Breast epithelium (tissue), 4 donors: ENCODE data around the gene TUBA1C. TPM values are rescaled to one million over a fixed set of nuclear protein-coding genes. Genes with fewer than 3 reads are reported as not detected.
A peak's percentile ranks its signal among the peaks of the same experiment; 100 is the strongest.
"Not testable (repeated sequence)": the region's sequence is repeated elsewhere in the genome, so short reads cannot be mapped to it uniquely, and the experiment has no call there.

Source experiments
- DNase-seq, 2 donors: peaks; one replicate each; pipeline ENCODE4 v3.0.0-alpha.2; 2019; ENCODE audit warnings: low spot score in 2 of 2
- H3K27ac ChIP-seq, 2 donors: fragments of 200-600 bp; sonication (generic) in 1 of 2; one replicate each; pipeline ENCODE4 v1.5.1; 2016 to 2019; ENCODE audit warnings: mild to moderate bottlenecking in 1 of 2
- H3K27me3 ChIP-seq, 2 donors: fragments of 200-600 bp; sonication (generic) in 1 of 2; one replicate each; pipeline versions ENCODE4 v1.5.1 to v1.6.0; 2017 to 2019; ENCODE audit warnings: control low read depth in 1 of 2, mild to moderate bottlenecking in 1 of 2
- H3K36me3 ChIP-seq: fragments of 200-600 bp; one replicate; pipeline ENCODE4 v1.5.1; 2019
- H3K4me1 ChIP-seq, 2 donors: fragments of 200-600 bp; sonication (generic); one replicate each; pipeline ENCODE4 v1.5.1; 2016 to 2019; ENCODE audit warnings: control low read depth in 1 of 2
- H3K4me3 ChIP-seq, 3 donors: fragments of 200-600 bp; sonication (generic); 1 replicate in 2 of 3; 2 replicates in 1 of 3; pipeline ENCODE4 v1.5.1; 2016 to 2019; ENCODE audit warnings: mild to moderate bottlenecking in 3 of 3, moderate library complexity in 2 of 3
- H3K9me3 ChIP-seq, 2 donors: fragments of 200-600 bp; sonication (generic) in 1 of 2; one replicate each; pipeline ENCODE4 v1.5.1; 2016 to 2019; ENCODE audit warnings: control low read depth in 1 of 2
- POLR2A ChIP-seq: fragments of 450-650 bp; IDR thresholded peaks from one replicate; pipeline ENCODE4 v1.6.1; 2016; ENCODE audit warnings: antibody characterized with exemption, mild to moderate bottlenecking, moderate library complexity
- POLR2AphosphoS5 ChIP-seq, 3 donors: sonication (generic); formaldehyde crosslinking; IDR thresholded peaks; one replicate each; pipeline ENCODE4 v1.6.1; 2017; ENCODE audit warnings: antibody characterized with exemption in 3 of 3
- intact Hi-C: fragments of 100-400 bp; cut with DNase I; formaldehyde crosslinking; loops from one replicate; pipeline ENCODE4 v1.15.1; 2023; ENCODE audit warnings: low total_unique reads
- total RNA-seq, 3 donors: library from RNA; depleted of rRNA; stranded (reverse); fragments of >200 nt; gene quantifications; one replicate each; pipeline ENCODE4 v1.1.0, GENCODE V29; 2016
- TF ChIP-seq, protein P1 (sequence below), 3 donors: fragments of 450-650 bp; IDR thresholded peaks; one replicate each; pipeline ENCODE4 v1.5.1; 2016 to 2017; ENCODE audit warnings: antibody characterized with exemption in 3 of 3, mild to moderate bottlenecking in 3 of 3, moderate library complexity in 3 of 3

The TUBA1C gene
- total RNA-seq, 3 donors from 2014 or later = 91.9 to 123 (median 97.3) TPM

GRCh38 chr12:49243631-49244030 is 21.3 kb upstream of the TUBA1C start:
- Histone ChIP-seq H3K9me3 (no peaks in the 10 kb centered on the region), H3K27me3 (no peaks in the 10 kb centered on the region), H3K4me1 (no peaks in the 10 kb centered on the region), H3K27ac (peak overlapping the region in 1 of 2 donors; percentile 40), H3K4me3 (no peak overlapping the region), H3K36me3 (no peaks in the 10 kb centered on the region)
- DNase-seq = no peak
- TF ChIP-seq POLR2A (no peak), POLR2AphosphoS5 (IDR thresholded peaks at IDR 0.05) (no peak)
- TF ChIP-seq, protein P1, sequence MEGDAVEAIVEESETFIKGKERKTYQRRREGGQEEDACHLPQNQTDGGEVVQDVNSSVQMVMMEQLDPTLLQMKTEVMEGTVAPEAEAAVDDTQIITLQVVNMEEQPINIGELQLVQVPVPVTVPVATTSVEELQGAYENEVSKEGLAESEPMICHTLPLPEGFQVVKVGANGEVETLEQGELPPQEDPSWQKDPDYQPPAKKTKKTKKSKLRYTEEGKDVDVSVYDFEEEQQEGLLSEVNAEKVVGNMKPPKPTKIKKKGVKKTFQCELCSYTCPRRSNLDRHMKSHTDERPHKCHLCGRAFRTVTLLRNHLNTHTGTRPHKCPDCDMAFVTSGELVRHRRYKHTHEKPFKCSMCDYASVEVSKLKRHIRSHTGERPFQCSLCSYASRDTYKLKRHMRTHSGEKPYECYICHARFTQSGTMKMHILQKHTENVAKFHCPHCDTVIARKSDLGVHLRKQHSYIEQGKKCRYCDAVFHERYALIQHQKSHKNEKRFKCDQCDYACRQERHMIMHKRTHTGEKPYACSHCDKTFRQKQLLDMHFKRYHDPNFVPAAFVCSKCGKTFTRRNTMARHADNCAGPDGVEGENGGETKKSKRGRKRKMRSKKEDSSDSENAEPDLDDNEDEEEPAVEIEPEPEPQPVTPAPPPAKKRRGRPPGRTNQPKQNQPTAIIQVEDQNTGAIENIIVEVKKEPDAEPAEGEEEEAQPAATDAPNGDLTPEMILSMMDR (IDR thresholded peaks at IDR 0.05) = no peak
- intact Hi-C loops = loop anchor here (10.0 kb wide), 1 partner anchor 139 kb away; no protein-coding TSS in a partner anchor

DNA sequence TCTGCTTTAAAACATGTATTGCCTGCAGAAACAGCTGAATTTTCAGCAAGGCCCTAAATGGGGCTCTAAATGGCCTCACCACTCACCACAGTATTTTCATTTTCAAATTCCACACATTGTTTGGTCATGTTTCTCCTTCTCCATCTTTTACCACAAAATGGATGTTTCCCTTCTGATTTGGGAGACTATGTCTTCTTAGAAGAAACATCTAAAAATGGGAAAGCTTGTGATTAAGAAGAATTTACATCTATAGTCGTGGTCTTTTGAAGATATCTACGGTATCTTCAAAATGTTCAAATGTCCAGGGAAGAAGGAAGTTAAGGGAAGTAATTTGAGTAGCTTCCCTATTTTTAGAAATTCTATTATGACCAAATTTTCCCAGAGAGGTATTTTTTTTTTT is 20.7 kb upstream of the TUBA1C start:
- TF ChIP-seq POLR2A = no peak
- TF ChIP-seq, protein P1 (IDR thresholded peaks at IDR 0.05) = no peak
- TF ChIP-seq POLR2AphosphoS5 (IDR thresholded peaks at IDR 0.05) = no peak
- no peaks in the 10 kb centered on the region for H3K36me3 ChIP-seq
- no peak for DNase-seq
- intact Hi-C loops = loop anchor here (10.0 kb wide), 1 partner anchor 139 kb away; no protein-coding TSS in a partner anchor
- H3K9me3 ChIP-seq = no peaks in the 10 kb centered on the region
- no peaks in the 10 kb centered on the region for H3K27me3 ChIP-seq
- no peaks in the 10 kb centered on the region for H3K4me1 ChIP-seq
- peak overlapping the region in 1 of 2 donors; percentile 40 for H3K27ac ChIP-seq
- H3K4me3 ChIP-seq = no peak overlapping the region

- no peaks in the 10 kb centered on the region for H3K36me3 ChIP-seq
- no peaks in the 10 kb centered on the region for H3K4me1 ChIP-seq
- no peaks in the 10 kb centered on the region for H3K27me3 ChIP-seq
- no peak overlapping the region for H3K4me3 ChIP-seq
- H3K9me3 ChIP-seq = no peaks in the 10 kb centered on the region
- no peak overlapping the region for H3K27ac ChIP-seq
- no peak for DNase-seq
- TF ChIP-seq, protein P1 (IDR thresholded peaks at IDR 0.05) = no peak
- no peak for TF ChIP-seq POLR2AphosphoS5 (IDR thresholded peaks at IDR 0.05)
- no peak for TF ChIP-seq POLR2A
- intact Hi-C loops = no loop called here
Measured at GRCh38 chr12:49251357-49251756, 13.5 kb upstream of the TUBA1C start.

- no peaks in the 10 kb centered on the region for H3K27me3 ChIP-seq
- H3K36me3 ChIP-seq = no peaks in the 10 kb centered on the region
- intact Hi-C loops = no loop called here
- no peak for DNase-seq
- H3K9me3 ChIP-seq = no peaks in the 10 kb centered on the region
- TF ChIP-seq POLR2A = no peak
- TF ChIP-seq POLR2AphosphoS5 (IDR thresholded peaks at IDR 0.05) = no peak
- TF ChIP-seq, protein P1 (IDR thresholded peaks at IDR 0.05) = no peak
- H3K4me3 ChIP-seq = no peak overlapping the region
- no peaks in the 10 kb centered on the region for H3K4me1 ChIP-seq
- H3K27ac ChIP-seq = no peak overlapping the region
Measured at GRCh38 chr12:49253033-49253623, 11.8 kb upstream of the TUBA1C start.

DNA sequence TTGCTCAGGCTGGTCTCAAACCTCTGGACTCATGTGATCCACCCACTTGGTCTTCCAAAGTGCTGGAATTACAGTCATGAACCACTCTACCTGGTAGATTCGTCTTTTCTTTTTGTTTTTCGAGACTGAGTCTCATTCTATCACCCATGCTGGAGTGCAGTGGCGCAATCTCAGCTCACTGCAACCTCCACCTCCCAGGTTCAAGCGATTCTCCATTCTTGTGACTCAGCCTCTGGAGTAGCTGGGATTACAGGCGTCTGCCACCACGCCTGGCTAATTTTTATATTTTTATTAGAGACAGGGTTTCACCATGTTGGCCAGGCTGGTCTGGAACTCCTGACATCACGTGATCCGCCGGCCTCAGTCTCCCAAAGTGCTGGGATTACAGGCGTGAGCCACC is 9.4 kb upstream of the TUBA1C start:
- H3K9me3 ChIP-seq, H3K4me3 ChIP-seq, intact Hi-C loops, H3K27me3 ChIP-seq, H3K36me3 ChIP-seq, H3K4me1 ChIP-seq, DNase-seq, H3K27ac ChIP-seq: not testable (repeated sequence)
